ENCODE data around the gene ANXA2. TPM values are rescaled to one million over a fixed set of nuclear protein-coding genes. Genes with fewer than 3 reads are reported as not detected.

The ANXA2 gene
- total and polyA plus RNA-seq, 10 of the 15 experiments (the other 5 are each of a cell fraction or from before 2014, with no cell fraction given): 135 to 540 (median 281) TPM

- 87% methylated on average over 2 of the region's 2 CpGs for WGBS (ENCODE audit: insufficient coverage, insufficient replicate concordance, low lambda C conversion rate, missing lambda C conversion rate)
- Histone ChIP-seq H3K4me1 (ENCODE audit: control insufficient read depth, insufficient read depth, low read length) (no peaks in the 10 kb centered on the region), H3K9ac (ENCODE audit: control insufficient read depth, insufficient read depth, low read length) (no peak overlapping the region), H3K27ac (ENCODE audit: control insufficient read depth, insufficient read depth) (no peak overlapping the region), H3K9me3 (replicated peaks; ENCODE audit: control insufficient read depth, insufficient read depth, low read length) (no peaks in the 10 kb centered on the region), H3K4me2 (ENCODE audit: control insufficient read depth, insufficient read depth) (no peak overlapping the region), H3K27me3 (replicated peaks in 1 of 2; ENCODE audit: control insufficient read depth in 2 of 2, insufficient read depth in 2 of 2, low read length in 1 of 2) (no peaks in the 10 kb centered on the region), H2AFZ (ENCODE audit: control insufficient read depth, low read depth, low read length) (no peak overlapping the region), H3K36me3 (ENCODE audit: control insufficient read depth in 2 of 2, insufficient read depth in 2 of 2, low read length in 1 of 2) (peaks cover 0 to 6% of the 10 kb centered on the region in 2 experiments; a peak in 1 of 4 replicates), H3K4me3 (no peak overlapping the region), H3K79me2 (ENCODE audit: control insufficient read depth, insufficient read depth, low read length) (no peaks in the 10 kb centered on the region), H4K20me1 (ENCODE audit: control insufficient read depth, insufficient read depth) (no peaks in the 10 kb centered on the region)
- no peak for FAIRE-seq
- TF ChIP-seq ZNF207 (IDR thresholded peaks at IDR 0.05; ENCODE audit: borderline replicate concordance): no peak
- no peak for TF ChIP-seq EED (IDR thresholded peaks at IDR 0.05; ENCODE audit: low read depth)
- no peak for TF ChIP-seq CEBPZ (IDR thresholded peaks at IDR 0.05; ENCODE audit: low read depth, low read length)
- no peak for TF ChIP-seq ZNF217 (IDR thresholded peaks at IDR 0.05)
- no peak for TF ChIP-seq RELA (IDR thresholded peaks at IDR 0.05; ENCODE audit: borderline replicate concordance, partially characterized antibody)
- TF ChIP-seq RCOR1 (conservative IDR thresholded peaks at IDR 0.05; ENCODE audit: low read depth, low read length): no peak
- TF ChIP-seq CBFB (IDR thresholded peaks at IDR 0.05; ENCODE audit: low read depth): no peak
- TF ChIP-seq CHD4 (IDR thresholded peaks at IDR 0.05): no peak
- no peak for TF ChIP-seq EP300 (IDR thresholded peaks at IDR 0.05; ENCODE audit: borderline replicate concordance in 1 of 2, control insufficient read depth in 1 of 2, low read depth in 2 of 2, low read length in 2 of 2)
- no peak for TF ChIP-seq GATAD2B (conservative IDR thresholded peaks at IDR 0.05; ENCODE audit: low read depth)
- no peak for TF ChIP-seq ZNF384 (IDR thresholded peaks at IDR 0.05; ENCODE audit: borderline replicate concordance, low read depth, low read length)
- no peak for TF ChIP-seq RUNX3 (IDR thresholded peaks at IDR 0.05; ENCODE audit: low read length)
- TF ChIP-seq FOXM1 (IDR thresholded peaks at IDR 0.05; ENCODE audit: low read depth, low read length): no peak
- TF ChIP-seq SMARCA5 (IDR thresholded peaks at IDR 0.05): no peak
- TF ChIP-seq MYB (IDR thresholded peaks at IDR 0.05; ENCODE audit: borderline replicate concordance, low read depth, low read length): no peak
- TF ChIP-seq RBBP5 (conservative IDR thresholded peaks at IDR 0.05): no peak
- DNase-seq (ENCODE audit: low read depth, low spot score): no peak
- in situ Hi-C loops (cut with MboI): no loop called here
- RAD21 ChIA-PET (ENCODE audit: unreplicated experiment): interaction anchor here (6.9 kb wide), 1 partner anchor 82 kb away, joined by 44 read pairs; no protein-coding TSS in a partner anchor
- SMC1A ChIA-PET (ENCODE audit: uncharacterized antibody, unreplicated experiment): interaction anchor here (0.7 to 1.6 kb wide), 7 partner anchors 9 to 83 kb away, joined by 3 to 8 read pairs (median 3); no protein-coding TSS in a partner anchor
- CTCF ChIA-PET: interaction anchor here (0.6 to 1.5 kb wide), 4 partner anchors 30 to 83 kb away, joined by 4 to 9 read pairs (median 6); no protein-coding TSS in a partner anchor
- no TSS peak for BruUV-seq (replicated peaks)
- no peak for ATAC-seq
- POLR2A ChIA-PET: interaction anchor here (0.6 kb wide), 1 partner anchor 1568 kb away, joined by 3 read pairs; no protein-coding TSS in a partner anchor
- intact Hi-C loops (cut with micrococcal nuclease; ENCODE audit: unreplicated experiment): loop anchor here (5.0 kb wide), 1 partner anchor 80 kb away; no protein-coding TSS in a partner anchor
Measured at GRCh38 chr15:60442031-60442650, 44.4 kb upstream of the ANXA2 start.
